A673 (cell line): ENCODE data around the gene STIM1.

Experiments
- EZH2 ChIP-seq: fragments of 200-600 bp; sonication (generic); IDR thresholded peaks from 2 replicates; pipeline ENCODE4 v1.6.1; 2017; ENCODE audit warnings: borderline replicate concordance, low read depth, mild to moderate bottlenecking, mixed read lengths, antibody characterized with exemption, low read length; ENCODE audit not compliant: poor library complexity, severe bottlenecking
- TF ChIP-seq, protein P1 (sequence below): fragments of 300-800, 200-600 bp; sonication (generic); conservative IDR thresholded peaks from 2 replicates; pipeline ENCODE4 v1.5.1; 2017; ENCODE audit warnings: low read depth, mild to moderate bottlenecking, antibody characterized with exemption, low read length, moderate library complexity, mixed read lengths

DNA sequence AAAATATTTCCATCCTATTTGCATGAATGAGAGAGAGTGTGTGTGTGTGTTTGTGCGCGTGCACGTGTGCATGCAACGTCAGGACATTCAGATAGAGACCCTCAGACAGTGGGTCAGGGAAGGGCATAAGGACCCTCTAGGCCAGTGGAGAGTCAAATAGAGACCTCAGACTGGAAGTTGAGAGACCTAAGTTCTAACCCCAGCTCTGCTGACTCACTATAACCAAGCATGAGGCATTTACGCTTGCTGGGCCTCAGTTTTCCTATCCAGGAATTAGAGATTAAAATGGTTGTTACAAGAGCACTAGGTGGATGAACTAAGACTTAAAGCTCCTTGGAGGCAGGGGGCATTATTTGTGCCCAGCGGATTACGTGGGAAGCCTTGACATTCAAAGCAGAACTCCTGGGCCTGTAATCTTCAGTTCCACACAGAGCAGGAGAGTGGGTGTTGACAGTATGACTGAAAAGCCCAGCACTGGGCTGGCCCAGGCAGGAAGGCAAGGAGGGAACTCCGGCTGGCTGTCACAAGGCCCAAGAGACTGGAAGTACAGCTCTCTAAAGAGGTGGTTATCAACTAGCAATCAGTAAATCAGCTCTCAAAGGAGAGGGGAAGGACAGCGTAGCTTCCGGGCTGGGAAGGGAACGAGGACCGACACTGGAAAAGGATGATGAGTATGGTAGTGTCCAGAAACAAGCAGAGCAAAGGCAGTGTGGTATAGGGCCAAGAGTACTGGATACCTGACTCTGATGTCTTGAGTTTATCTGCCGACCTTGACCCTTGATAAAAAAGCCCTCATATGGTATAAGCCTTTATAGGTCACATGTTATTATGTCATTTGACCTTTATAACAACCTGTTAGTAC, 23.9 kb upstream of the STIM1 start:
- TF ChIP-seq, protein P1, sequence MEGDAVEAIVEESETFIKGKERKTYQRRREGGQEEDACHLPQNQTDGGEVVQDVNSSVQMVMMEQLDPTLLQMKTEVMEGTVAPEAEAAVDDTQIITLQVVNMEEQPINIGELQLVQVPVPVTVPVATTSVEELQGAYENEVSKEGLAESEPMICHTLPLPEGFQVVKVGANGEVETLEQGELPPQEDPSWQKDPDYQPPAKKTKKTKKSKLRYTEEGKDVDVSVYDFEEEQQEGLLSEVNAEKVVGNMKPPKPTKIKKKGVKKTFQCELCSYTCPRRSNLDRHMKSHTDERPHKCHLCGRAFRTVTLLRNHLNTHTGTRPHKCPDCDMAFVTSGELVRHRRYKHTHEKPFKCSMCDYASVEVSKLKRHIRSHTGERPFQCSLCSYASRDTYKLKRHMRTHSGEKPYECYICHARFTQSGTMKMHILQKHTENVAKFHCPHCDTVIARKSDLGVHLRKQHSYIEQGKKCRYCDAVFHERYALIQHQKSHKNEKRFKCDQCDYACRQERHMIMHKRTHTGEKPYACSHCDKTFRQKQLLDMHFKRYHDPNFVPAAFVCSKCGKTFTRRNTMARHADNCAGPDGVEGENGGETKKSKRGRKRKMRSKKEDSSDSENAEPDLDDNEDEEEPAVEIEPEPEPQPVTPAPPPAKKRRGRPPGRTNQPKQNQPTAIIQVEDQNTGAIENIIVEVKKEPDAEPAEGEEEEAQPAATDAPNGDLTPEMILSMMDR = no peak
- no peak for TF ChIP-seq EZH2
